Measurements from ENCODE around the gene HOXC4.

DNA sequence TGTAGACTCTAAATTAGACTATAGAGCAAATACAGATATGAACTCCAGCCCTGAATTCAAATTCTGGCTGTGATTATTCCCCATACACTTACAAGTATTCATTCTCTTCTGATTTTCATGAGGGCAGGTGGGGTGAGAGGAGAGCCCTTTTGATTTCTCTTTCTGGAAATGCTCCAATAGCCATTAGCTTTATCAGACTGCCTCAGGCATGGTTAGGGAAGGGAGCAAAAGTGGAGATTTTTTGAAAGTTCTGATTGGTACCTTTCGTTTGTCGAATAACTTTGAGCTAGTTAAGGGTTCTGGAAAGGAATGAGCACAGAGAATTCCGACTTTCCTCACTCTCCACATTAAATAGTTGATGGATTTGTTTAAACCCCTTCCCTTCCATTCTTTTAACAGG lies 13.0 kb upstream of the HOXC4 start:
- TF ChIP-seq POLR2A (IDR thresholded peaks at IDR 0.05; ENCODE audit: control extremely low read depth in 1 of 2, low read depth in 2 of 2, low read length in 2 of 2), result no peak
- no peak for TF ChIP-seq CTCF (IDR thresholded peaks at IDR 0.05; ENCODE audit: control extremely low read depth in 1 of 3, insufficient read depth in 1 of 3, low read depth in 1 of 3, low read length in 3 of 3)
- no peak for TF ChIP-seq TEAD4 (IDR thresholded peaks at IDR 0.05; ENCODE audit: low read depth, low read length)
- no peak for TF ChIP-seq POLR2AphosphoS5 (IDR thresholded peaks at IDR 0.05; ENCODE audit: low read depth, low read length)
- TF ChIP-seq YY1 (IDR thresholded peaks at IDR 0.05; ENCODE audit: low read depth, low read length), result no peak
- TF ChIP-seq SP2 (IDR thresholded peaks at IDR 0.05; ENCODE audit: low read length), result no peak

All from H1 (cell line).